CD14-positive monocyte (primary cell): ENCODE measurements around the gene SEPTIN8. TPM values are rescaled to one million over a fixed set of nuclear protein-coding genes. Genes with fewer than 3 reads are reported as not detected.

Source experiments
- DNase-seq, 3 donors: peaks; one replicate each; pipeline ENCODE4 v3.0.0-alpha.2; 2011 to 2022
- H2AFZ ChIP-seq: 2 replicates; pipeline ENCODE4 v1.6.0; 2012; ENCODE audit warnings: mild to moderate bottlenecking, low read depth, low read length, inconsistent platforms; ENCODE audit not compliant: insufficient read depth, poor library complexity, severe bottlenecking
- H3K27ac ChIP-seq, 2 donors: 1 replicate in 1 of 2; 2 replicates in 1 of 2; pipeline ENCODE4 v1.5.1; 2012 to 2013; ENCODE audit warnings: low read length in 2 of 2, control low read depth in 1 of 2, inconsistent platforms in 1 of 2, low read depth in 1 of 2, mild to moderate bottlenecking in 1 of 2
- H3K27me3 ChIP-seq, 2 donors: one replicate each; pipeline versions ENCODE4 v1.6.0 to v1.6.1; 2011 to 2013; ENCODE audit warnings: low read length in 2 of 2; ENCODE audit not compliant: control insufficient read depth in 2 of 2, insufficient read depth in 2 of 2
- H3K36me3 ChIP-seq, 2 donors: replicated peaks in 1 of 2; 1 replicate in 1 of 2; 2 replicates in 1 of 2; pipeline versions ENCODE4 v1.5.1 to v1.6.1; 2012 to 2013; ENCODE audit warnings: low read length in 2 of 2, control low read depth in 1 of 2, inconsistent platforms in 1 of 2, mild to moderate bottlenecking in 1 of 2; ENCODE audit not compliant: insufficient read depth in 2 of 2, control insufficient read depth in 1 of 2
- H3K4me1 ChIP-seq, 2 donors: 1 replicate in 1 of 2; 2 replicates in 1 of 2; pipeline versions ENCODE4 v1.5.1 to v1.6.1; 2012 to 2013; ENCODE audit warnings: low read length in 2 of 2, control low read depth in 1 of 2, inconsistent platforms in 1 of 2, mild to moderate bottlenecking in 1 of 2, moderate library complexity in 1 of 2; ENCODE audit not compliant: insufficient read depth in 2 of 2, control insufficient read depth in 1 of 2
- H3K4me2 ChIP-seq: replicated peaks from 2 replicates; pipeline ENCODE3; 2012; ENCODE audit warnings: low read length, moderate library complexity, mild to moderate bottlenecking; ENCODE audit not compliant: poor library complexity, severe bottlenecking; ENCODE audit errors: extremely low read depth
- H3K4me3 ChIP-seq, 3 experiments: fragments of 200-600 bp in 1 of 3; sonication (generic) in 1 of 3; replicated peaks in 1 of 3; 1 replicate in 2 of 3; 2 replicates in 1 of 3; pipeline ENCODE4 v1.5.1; 2011 to 2013; ENCODE audit warnings: low read length in 3 of 3, mild to moderate bottlenecking in 3 of 3, control low read depth in 2 of 3, low read depth in 2 of 3, inconsistent platforms in 1 of 3, moderate library complexity in 1 of 3
- H3K79me2 ChIP-seq: 2 replicates; pipeline ENCODE4 v1.6.0; 2012; ENCODE audit warnings: mild to moderate bottlenecking, control low read depth, inconsistent platforms, low read length, moderate library complexity; ENCODE audit not compliant: insufficient read depth
- H3K9ac ChIP-seq: 2 replicates; pipeline ENCODE4 v1.6.0; 2017; ENCODE audit warnings: low read length, mild to moderate bottlenecking; ENCODE audit not compliant: insufficient read depth, poor library complexity, severe bottlenecking
- H3K9me3 ChIP-seq, 2 donors: replicated peaks in 1 of 2; 1 replicate in 1 of 2; 2 replicates in 1 of 2; pipeline versions ENCODE4 v1.5.1 to v1.6.1; 2012 to 2013; ENCODE audit warnings: low read length in 2 of 2, control low read depth in 1 of 2; ENCODE audit not compliant: control insufficient read depth in 1 of 2, insufficient read depth in 1 of 2
- H4K20me1 ChIP-seq: 2 replicates; pipeline ENCODE4 v1.6.0; 2012; ENCODE audit warnings: mild to moderate bottlenecking, low read length, control low read depth, moderate library complexity; ENCODE audit not compliant: insufficient read depth
- H3K27ac Mint-ChIP-seq, 7 donors: one replicate each; pipeline ENCODE4 v1.8.0; 2020; ENCODE audit warnings: mild to moderate bottlenecking in 7 of 7, mixed read lengths in 7 of 7, moderate library complexity in 6 of 7, inconsistent platforms in 2 of 7
- H3K27me3 Mint-ChIP-seq, 3 donors: one replicate each; pipeline ENCODE4 v1.8.0; 2021 to 2022; ENCODE audit warnings: low read depth in 3 of 3, mild to moderate bottlenecking in 3 of 3, mixed read lengths in 3 of 3, moderate library complexity in 3 of 3, inconsistent platforms in 1 of 3
- H3K36me3 Mint-ChIP-seq, 2 donors: one replicate each; pipeline ENCODE4 v1.8.0; 2020; ENCODE audit warnings: mixed read lengths in 2 of 2, inconsistent platforms in 1 of 2, mild to moderate bottlenecking in 1 of 2
- H3K4me1 Mint-ChIP-seq: one replicate; pipeline ENCODE4 v1.8.0; 2020; ENCODE audit warnings: mild to moderate bottlenecking, mixed read lengths
- H3K4me3 Mint-ChIP-seq, 2 donors: one replicate each; pipeline ENCODE4 v1.8.0; 2020; ENCODE audit warnings: mild to moderate bottlenecking in 2 of 2, mixed read lengths in 2 of 2, moderate library complexity in 1 of 2
- H3K9me3 Mint-ChIP-seq, 7 donors: one replicate each; pipeline ENCODE4 v1.8.0; 2020 to 2022; ENCODE audit warnings: mixed read lengths in 7 of 7, mild to moderate bottlenecking in 6 of 7, moderate library complexity in 6 of 7, inconsistent platforms in 2 of 7
- CTCF ChIP-seq: fragments of 200-600 bp; IDR thresholded peaks from one replicate; pipeline ENCODE4 v1.8.0; 2022; ENCODE audit warnings: antibody characterized with exemption, mild to moderate bottlenecking
- WGBS: methylation state at CpG from one replicate; pipeline ENCODE4 v1.1.5; 2013; ENCODE audit warnings: missing lambda C conversion rate; ENCODE audit not compliant: insufficient coverage; 5-methylcytosine and 5-hydroxymethylcytosine counted together
- intact Hi-C, 2 donors: fragments of 100-400 bp; cut with micrococcal nuclease; formaldehyde crosslinking; loops; one replicate each; pipeline versions ENCODE4 v1.15.0 to v1.15.1; 2023
- polyA plus RNA-seq, 3 donors: library from polyadenylated mRNA; depleted of rRNA in 1 of 3; unstranded in 2 of 3; stranded (reverse) in 1 of 3; fragments of 300-500 nt in 2 of 3; fragments of >200 nt in 1 of 3; fragmentation: Illumina TruSeq in 2 of 3; gene quantifications; 1 replicate in 2 of 3; 2 replicates in 1 of 3; pipeline ENCODE4 v1.2.3, GENCODE V29; 2012 to 2021

SEPTIN8 gene
- polyA plus RNA-seq, 3 donors, result 0.36 to 5.0 (median 0.54) TPM

GRCh38 chr5:132764051-132764450 lies 13.0 kb downstream of the SEPTIN8 start:
- Mint-ChIP-seq H3K36me3 (peaks cover 11 to 15% of the 10 kb centered on the region in 2 donors), H3K4me1 (peaks cover 33% of the 10 kb centered on the region), H3K27me3 (peaks cover 3 to 5% (median 4%) of the 10 kb centered on the region in 3 donors), H3K9me3 (no peaks in the 10 kb centered on the region), H3K27ac (peak overlapping the region in 1 of 7 donors; percentile 66), H3K4me3 (no peak overlapping the region)
- H3K9me3 ChIP-seq, result no peaks in the 10 kb centered on the region
- H3K27me3 ChIP-seq, result no peaks in the 10 kb centered on the region
- H3K4me3 ChIP-seq, result no peak overlapping the region
- no peak for DNase-seq
- 95% methylated on average over 8 of the region's 10 CpGs for WGBS
- H4K20me1 ChIP-seq, result no peaks in the 10 kb centered on the region
- no peak overlapping the region for H3K27ac ChIP-seq
- no peak overlapping the region for H3K9ac ChIP-seq
- no peak overlapping the region for H3K4me2 ChIP-seq
- TF ChIP-seq CTCF, result no peak
- no peak overlapping the region for H2AFZ ChIP-seq
- intact Hi-C loops, result no loop called here
- H3K4me1 ChIP-seq, result peaks cover 15% of the 10 kb centered on the region in 2 donors
- H3K79me2 ChIP-seq, result no peaks in the 10 kb centered on the region
- no peaks in the 10 kb centered on the region for H3K36me3 ChIP-seq

GRCh38 chr5:132763181-132764036 lies 13.6 kb downstream of the SEPTIN8 start:
- Mint-ChIP-seq H3K4me1 (peaks cover 33% of the 10 kb centered on the region), H3K9me3 (no peaks in the 10 kb centered on the region), H3K27ac (peak overlapping the region in 5 of 7 donors; percentile 16 to 86 (median 75)), H3K4me3 (no peak overlapping the region), H3K27me3 (peaks cover 3 to 6% (median 3%) of the 10 kb centered on the region in 3 donors), H3K36me3 (peaks cover 13 to 15% of the 10 kb centered on the region in 2 donors)
- Histone ChIP-seq H3K9ac (no peak overlapping the region), H3K4me1 (peaks cover 15% of the 10 kb centered on the region in 2 donors), H3K79me2 (no peaks in the 10 kb centered on the region), H3K27me3 (no peaks in the 10 kb centered on the region), H3K9me3 (no peaks in the 10 kb centered on the region), H4K20me1 (no peaks in the 10 kb centered on the region), H3K27ac (no peak overlapping the region), H3K4me3 (no peak overlapping the region), H3K36me3 (no peaks in the 10 kb centered on the region), H3K4me2 (peak overlapping the region; percentile 13), H2AFZ (no peak overlapping the region)
- TF ChIP-seq CTCF, result no peak
- WGBS, result 66% methylated on average over 12 of the region's 17 CpGs
- peak in 1 of 3 donors; percentile 27 for DNase-seq
- intact Hi-C loops, result no loop called here
